ENCODE data around the gene TIMP3. TPM values are rescaled to one million over a fixed set of nuclear protein-coding genes. Genes with fewer than 3 reads are reported as not detected.
A peak's percentile ranks its signal among the peaks of the same experiment; 100 is the strongest.

The TIMP3 gene
- total and polyA plus RNA-seq, 10 donors = 19.7 to 689 (median 367) TPM

DNA sequence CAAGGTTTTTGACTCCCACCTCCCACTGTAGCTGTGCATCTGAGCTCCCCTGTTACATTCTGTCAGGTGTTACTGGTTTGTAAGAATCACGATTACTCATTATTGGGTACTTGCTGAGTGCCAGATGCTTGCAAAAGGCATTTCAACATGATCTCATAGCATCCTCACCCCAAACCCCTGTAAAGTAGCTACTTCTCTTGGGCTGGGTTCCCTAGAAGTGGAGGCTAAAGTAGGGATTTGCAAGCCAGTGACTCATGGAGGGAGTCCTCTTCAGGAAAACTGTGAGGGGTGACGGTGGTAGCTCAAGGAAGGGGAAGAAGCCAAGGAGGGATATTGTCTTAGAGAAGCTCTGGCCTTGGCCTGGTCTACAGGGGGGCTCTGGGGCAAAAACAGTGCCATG is 78.6 kb downstream of the TIMP3 start:
- WGBS, 5 donors = 66 to 92% (median 72%) methylated on average over 1 to 2 of the region's 2 CpGs
- intact Hi-C loops (cut with DNase I; ENCODE audit: low total_unique reads) = no loop called here
- Histone ChIP-seq H3K9me3 (no peaks in the 10 kb centered on the region), H3K27ac (no peak overlapping the region), H3K4me3 (no peak overlapping the region), H3K27me3 (replicated peaks in 1 of 7) (peaks cover 0 to 13% (median 0%) of the 10 kb centered on the region in 7 donors), H3K36me3 (no peaks in the 10 kb centered on the region), H3K4me1 (peaks cover 4 to 23% (median 16%) of the 10 kb centered on the region in 6 donors)
- no peak for DNase-seq
- TF ChIP-seq, protein P1, sequence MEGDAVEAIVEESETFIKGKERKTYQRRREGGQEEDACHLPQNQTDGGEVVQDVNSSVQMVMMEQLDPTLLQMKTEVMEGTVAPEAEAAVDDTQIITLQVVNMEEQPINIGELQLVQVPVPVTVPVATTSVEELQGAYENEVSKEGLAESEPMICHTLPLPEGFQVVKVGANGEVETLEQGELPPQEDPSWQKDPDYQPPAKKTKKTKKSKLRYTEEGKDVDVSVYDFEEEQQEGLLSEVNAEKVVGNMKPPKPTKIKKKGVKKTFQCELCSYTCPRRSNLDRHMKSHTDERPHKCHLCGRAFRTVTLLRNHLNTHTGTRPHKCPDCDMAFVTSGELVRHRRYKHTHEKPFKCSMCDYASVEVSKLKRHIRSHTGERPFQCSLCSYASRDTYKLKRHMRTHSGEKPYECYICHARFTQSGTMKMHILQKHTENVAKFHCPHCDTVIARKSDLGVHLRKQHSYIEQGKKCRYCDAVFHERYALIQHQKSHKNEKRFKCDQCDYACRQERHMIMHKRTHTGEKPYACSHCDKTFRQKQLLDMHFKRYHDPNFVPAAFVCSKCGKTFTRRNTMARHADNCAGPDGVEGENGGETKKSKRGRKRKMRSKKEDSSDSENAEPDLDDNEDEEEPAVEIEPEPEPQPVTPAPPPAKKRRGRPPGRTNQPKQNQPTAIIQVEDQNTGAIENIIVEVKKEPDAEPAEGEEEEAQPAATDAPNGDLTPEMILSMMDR (IDR thresholded peaks at IDR 0.05 in 8 of 11, conservative IDR thresholded peaks at IDR 0.05 in 3 of 11) = no peak
- TF ChIP-seq POLR2AphosphoS5 (IDR thresholded peaks at IDR 0.05) (no peak), POLR2A (IDR thresholded peaks at IDR 0.05) (no peak)

DNA sequence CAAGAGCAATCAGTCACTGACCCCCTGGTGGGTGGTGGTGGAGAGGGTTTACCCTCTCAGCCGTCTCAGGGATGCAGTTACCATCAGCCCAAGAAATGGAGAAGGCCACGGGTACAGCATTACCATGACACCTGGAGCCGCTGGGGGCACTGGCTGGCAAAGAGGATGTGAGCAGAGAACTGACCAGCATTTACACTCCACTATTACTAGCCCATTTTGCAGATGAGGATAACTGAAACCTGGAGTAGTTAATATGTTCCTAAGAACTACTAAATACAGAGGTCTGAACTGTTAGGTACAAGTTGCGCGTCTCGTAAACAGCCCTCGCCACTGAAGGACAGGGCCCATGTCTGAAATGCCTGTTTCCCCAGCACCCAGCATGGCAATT is 79.0 kb downstream of the TIMP3 start:
- no peak for DNase-seq
- no peak overlapping the region for H3K4me3 ChIP-seq
- no peaks in the 10 kb centered on the region for H3K36me3 ChIP-seq
- H3K27ac ChIP-seq = peak overlapping the region in 5 of 8 donors; percentile 24 to 62 (median 42)
- H3K27me3 ChIP-seq (replicated peaks in 1 of 7) = peaks cover 0 to 13% (median 0%) of the 10 kb centered on the region in 7 donors
- H3K4me1 ChIP-seq = peaks cover 4 to 22% (median 16%) of the 10 kb centered on the region in 6 donors
- WGBS, 5 donors = 61 to 85% (median 80%) methylated on average over 7 of the region's 7 CpGs
- TF ChIP-seq, protein P1 (IDR thresholded peaks at IDR 0.05 in 8 of 11, conservative IDR thresholded peaks at IDR 0.05 in 3 of 11) = no peak
- TF ChIP-seq POLR2A (IDR thresholded peaks at IDR 0.05) (no peak), POLR2AphosphoS5 (IDR thresholded peaks at IDR 0.05) (no peak)
- H3K9me3 ChIP-seq = no peaks in the 10 kb centered on the region
- intact Hi-C loops (cut with DNase I; ENCODE audit: low total_unique reads) = no loop called here

DNA sequence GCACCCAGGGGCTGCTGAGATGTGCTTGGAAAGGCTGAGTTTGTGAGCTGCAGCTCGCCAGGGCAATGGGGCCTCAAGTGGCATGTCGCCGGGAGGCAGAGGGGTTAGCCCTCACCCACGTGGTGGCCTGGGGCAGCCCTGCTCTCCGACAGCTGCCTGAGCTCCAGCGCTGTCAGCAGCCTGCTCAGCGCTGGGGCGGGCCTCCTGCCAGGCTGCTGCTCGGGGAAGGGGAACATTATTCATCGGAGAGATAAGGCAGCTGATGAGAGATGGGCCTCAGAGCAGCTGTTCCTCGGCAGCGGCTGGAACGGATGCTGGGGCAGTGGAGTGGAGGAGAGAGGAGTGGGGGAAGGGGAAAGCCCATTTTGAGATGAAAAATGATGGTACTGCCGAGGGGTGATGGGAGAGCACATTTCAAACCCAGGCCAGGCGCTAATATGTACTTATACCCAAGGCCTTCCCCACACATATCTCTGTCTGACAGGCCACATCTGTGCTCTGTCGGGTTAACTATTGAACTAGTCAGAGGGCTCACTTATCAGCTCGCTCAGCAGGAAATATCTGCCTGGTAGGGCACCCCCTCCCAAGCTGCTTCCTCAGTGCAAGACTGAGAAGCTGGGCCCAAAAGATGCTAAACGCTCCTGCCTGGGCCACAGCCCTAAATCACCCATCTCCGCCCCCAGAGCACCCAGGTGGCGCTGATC is 79.5 kb downstream of the TIMP3 start:
- peak overlapping the region in 6 of 8 donors; percentile 15 to 62 (median 38) for H3K27ac ChIP-seq

DNA sequence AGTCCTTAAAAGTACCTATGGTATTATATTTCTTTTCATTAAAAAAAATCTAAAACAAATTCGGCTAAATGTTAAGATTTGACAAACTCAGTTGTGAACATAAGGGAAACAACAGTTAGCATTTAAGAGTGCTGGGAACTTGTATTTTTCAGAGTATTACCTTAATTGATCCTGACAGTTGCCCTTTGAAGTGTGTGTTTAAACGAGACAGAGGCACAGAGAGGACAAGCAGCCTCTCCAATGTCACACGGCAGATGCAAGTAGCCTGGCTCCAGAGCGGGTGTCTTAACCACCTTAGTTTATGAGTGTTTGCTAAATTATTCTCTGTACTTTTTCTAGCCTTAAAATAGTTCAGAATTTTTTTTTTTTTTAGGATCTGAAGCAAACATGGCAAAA is 80.9 kb downstream of the TIMP3 start:
- intact Hi-C loops (cut with DNase I; ENCODE audit: low total_unique reads) = no loop called here
- TF ChIP-seq, protein P1 (IDR thresholded peaks at IDR 0.05 in 8 of 11, conservative IDR thresholded peaks at IDR 0.05 in 3 of 11) = no peak
- TF ChIP-seq POLR2AphosphoS5 (IDR thresholded peaks at IDR 0.05) = no peak
- no peak for TF ChIP-seq POLR2A (IDR thresholded peaks at IDR 0.05)
- H3K4me3 ChIP-seq = no peak overlapping the region
- no peaks in the 10 kb centered on the region for H3K9me3 ChIP-seq
- no peak for DNase-seq
- no peaks in the 10 kb centered on the region for H3K36me3 ChIP-seq
- H3K4me1 ChIP-seq = peaks cover 4 to 22% (median 16%) of the 10 kb centered on the region in 6 donors
- 65 to 67% (median 66%) methylated on average over 4 of the region's 4 CpGs for WGBS, 5 donors
- H3K27me3 ChIP-seq (replicated peaks in 1 of 7) = peaks cover 0 to 12% (median 0%) of the 10 kb centered on the region in 7 donors
- H3K27ac ChIP-seq = no peak overlapping the region

More for the DNA sequence above, 79.5 kb downstream of the TIMP3 start:
- H3K36me3 ChIP-seq = no peaks in the 10 kb centered on the region
- DNase-seq = peak; percentile 83
- H3K4me3 ChIP-seq = no peak overlapping the region
- H3K9me3 ChIP-seq = no peaks in the 10 kb centered on the region
- H3K27me3 ChIP-seq (replicated peaks in 1 of 7) = peaks cover 0 to 13% (median 0%) of the 10 kb centered on the region in 7 donors
- intact Hi-C loops (cut with DNase I; ENCODE audit: low total_unique reads) = no loop called here
- WGBS, 5 donors = 8 to 14% (median 11%) methylated on average over 13 to 20 of the region's 20 CpGs
- peak; percentile 81 to 86 (median 84) for TF ChIP-seq POLR2AphosphoS5 (IDR thresholded peaks at IDR 0.05)
- TF ChIP-seq, protein P1 (IDR thresholded peaks at IDR 0.05 in 8 of 11, conservative IDR thresholded peaks at IDR 0.05 in 3 of 11) = no peak
- TF ChIP-seq POLR2A (IDR thresholded peaks at IDR 0.05) = no peak
- peaks cover 4 to 22% (median 16%) of the 10 kb centered on the region in 6 donors for H3K4me1 ChIP-seq

All from spleen (tissue), 11 donors.